ENCODE results near the gene APOC4. TPM values are rescaled to one million over a fixed set of nuclear protein-coding genes. Genes with fewer than 3 reads are reported as not detected.
"Not testable (repeated sequence)": the region's sequence is repeated elsewhere in the genome, so short reads cannot be mapped to it uniquely, and the experiment has no call there.

APOC4 gene
- total RNA-seq, 1 donor from 2014 or later: not detected

GRCh38 chr19:44960906-44961728 lies 19.1 kb downstream of the APOC4 start:
- ATAC-seq: no peak

GRCh38 chr19:44961821-44962220 lies 19.8 kb downstream of the APOC4 start:
- ATAC-seq: no peak

DNA sequence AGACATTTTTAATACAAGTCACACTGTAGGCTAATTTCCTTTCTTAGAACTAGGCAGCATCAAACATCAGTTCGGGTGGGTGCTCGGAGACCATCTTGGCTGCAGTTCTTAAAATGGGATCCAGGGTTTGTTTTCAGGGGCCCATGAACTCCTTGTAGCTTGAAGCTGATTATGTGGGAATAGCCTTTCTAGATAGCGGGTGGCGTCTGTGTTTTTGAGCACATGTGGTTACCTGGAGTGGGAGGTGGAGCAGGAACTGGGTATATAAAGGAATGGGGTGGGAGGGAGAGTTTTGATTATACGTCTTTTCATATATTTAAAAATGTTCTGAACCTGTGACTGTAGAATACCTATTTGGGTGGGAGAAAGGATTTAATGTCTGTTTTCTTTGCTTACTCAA lies 26.1 kb downstream of the APOC4 start:
- ATAC-seq: no peak

DNA sequence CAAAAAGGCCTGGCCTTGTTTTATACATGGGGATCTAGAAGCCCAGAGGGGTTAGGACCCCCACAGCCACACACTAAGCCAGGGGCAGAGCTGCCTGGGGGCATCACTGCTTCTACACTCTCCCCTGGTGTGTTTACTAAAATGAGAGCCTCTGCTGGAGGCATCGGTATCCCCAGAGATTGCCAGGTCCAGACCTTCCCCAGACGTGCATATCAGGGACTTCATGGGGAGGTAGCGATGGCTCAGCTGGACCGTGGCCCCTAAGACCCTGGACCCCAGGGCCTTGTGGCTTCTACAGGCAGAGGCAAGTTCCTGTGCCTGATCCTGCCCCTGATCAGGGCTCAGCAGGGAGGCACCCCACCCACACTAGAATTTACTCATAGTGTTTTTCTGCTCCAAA lies 26.6 kb downstream of the APOC4 start:
- ATAC-seq: no peak

- ATAC-seq: no peak
These were observed 27.4 kb downstream of the APOC4 start for GRCh38 chr19:44969437-44969836.

GRCh38 chr19:44971451-44971850 lies 29.4 kb downstream of the APOC4 start:
- not testable (repeated sequence) for ATAC-seq

- ATAC-seq: no peak
These were observed 30.8 kb downstream of the APOC4 start for GRCh38 chr19:44972802-44973201.

GRCh38 chr19:44973982-44974735 lies 32.1 kb downstream of the APOC4 start:
- no peak for ATAC-seq

GRCh38 chr19:44974857-44975256 lies 32.8 kb downstream of the APOC4 start:
- ATAC-seq: no peak

DNA sequence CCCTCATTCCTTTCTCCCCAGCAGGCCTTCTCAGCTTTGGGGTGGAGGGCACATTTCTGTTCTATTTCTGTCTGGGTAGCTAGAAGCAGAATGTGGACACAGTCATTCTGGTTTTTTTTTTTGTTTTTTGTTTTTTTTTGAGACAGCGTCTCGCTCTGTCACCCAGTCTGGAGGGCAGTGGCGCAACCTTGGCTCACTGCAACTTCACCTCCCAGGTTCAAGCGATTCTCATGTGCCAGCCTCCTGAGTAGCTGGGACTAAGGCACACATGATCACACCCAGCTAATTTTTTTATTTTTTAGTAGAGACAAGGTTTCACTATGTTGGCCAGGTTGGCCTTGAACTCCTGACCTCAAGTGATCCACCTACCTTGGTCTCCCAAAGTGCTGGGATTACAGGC lies 33.4 kb downstream of the APOC4 start:
- ATAC-seq: no peak

DNA sequence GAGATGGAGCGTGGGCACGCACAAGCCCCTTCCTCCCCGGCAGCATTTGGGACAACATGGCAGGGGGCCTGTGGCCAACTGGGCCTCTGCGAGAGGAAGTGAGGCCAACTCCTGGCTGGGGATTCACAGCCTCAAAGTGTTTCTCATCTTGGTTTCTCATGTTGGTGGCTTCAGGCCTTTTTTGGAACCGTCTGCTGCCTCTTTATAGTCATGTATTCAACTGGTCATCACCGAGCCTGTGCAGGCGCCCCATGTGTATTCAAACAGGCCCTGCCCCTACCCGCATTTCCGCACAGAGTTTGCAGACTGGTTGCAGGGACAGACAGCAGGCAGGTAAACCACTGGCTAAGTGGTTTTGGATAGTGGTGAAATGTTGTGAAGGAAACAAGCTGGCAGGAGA lies 42.0 kb downstream of the APOC4 start:
- ATAC-seq: no peak

- ATAC-seq: no peak
These were observed 43.4 kb downstream of the APOC4 start for GRCh38 chr19:44985445-44985844.

DNA sequence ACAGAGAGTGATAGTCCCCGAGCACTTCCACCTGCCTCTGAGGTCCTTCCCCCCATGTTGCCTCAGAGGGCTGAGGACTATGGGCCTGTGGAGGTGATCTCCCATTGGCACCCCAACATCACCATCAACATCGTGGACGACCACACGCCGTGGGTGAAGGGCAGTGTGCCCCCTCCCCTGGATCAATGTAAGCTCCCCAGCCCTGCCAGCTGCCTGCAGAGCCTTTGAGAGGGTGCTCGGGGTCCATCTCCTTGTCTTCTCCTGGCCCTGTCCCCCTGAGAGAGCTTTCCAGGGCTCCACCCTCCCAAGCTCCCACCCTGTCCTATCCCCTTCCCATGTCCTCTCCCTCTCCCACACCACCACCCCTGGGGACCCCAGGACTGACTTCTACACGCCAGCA lies 44.4 kb downstream of the APOC4 start:
- no peak for ATAC-seq

- ATAC-seq: no peak
These were observed 45.2 kb downstream of the APOC4 start for GRCh38 chr19:44987148-44987675.

DNA sequence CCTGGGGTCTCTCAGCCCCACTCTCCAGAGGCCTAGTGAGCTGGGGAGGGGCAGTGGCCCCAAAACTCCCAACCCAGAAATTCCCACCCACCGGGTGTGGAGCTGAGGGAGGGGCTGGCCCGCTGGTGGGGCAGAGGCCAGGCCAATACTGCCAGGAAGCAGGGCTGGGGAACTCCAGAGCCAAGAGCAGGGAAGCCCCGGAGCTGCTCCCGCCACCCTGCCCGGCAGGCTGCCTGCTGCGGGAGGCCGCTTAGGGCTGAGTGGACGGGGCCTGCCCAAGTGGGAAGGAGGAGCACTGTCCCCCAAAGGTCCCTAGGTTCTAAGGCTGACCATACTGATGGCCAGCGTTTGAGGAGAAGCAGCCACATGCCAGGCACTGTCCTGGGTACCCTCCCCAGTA lies 46.2 kb downstream of the APOC4 start:
- ATAC-seq: no peak

GRCh38 chr19:44988896-44989556 lies 47.0 kb downstream of the APOC4 start:
- ATAC-seq: peak; percentile 53

GRCh38 chr19:44990459-44990858 lies 48.4 kb downstream of the APOC4 start:
- no peak for ATAC-seq

- ATAC-seq: no peak
These were observed 48.9 kb downstream of the APOC4 start for GRCh38 chr19:44990966-44991365.

DNA sequence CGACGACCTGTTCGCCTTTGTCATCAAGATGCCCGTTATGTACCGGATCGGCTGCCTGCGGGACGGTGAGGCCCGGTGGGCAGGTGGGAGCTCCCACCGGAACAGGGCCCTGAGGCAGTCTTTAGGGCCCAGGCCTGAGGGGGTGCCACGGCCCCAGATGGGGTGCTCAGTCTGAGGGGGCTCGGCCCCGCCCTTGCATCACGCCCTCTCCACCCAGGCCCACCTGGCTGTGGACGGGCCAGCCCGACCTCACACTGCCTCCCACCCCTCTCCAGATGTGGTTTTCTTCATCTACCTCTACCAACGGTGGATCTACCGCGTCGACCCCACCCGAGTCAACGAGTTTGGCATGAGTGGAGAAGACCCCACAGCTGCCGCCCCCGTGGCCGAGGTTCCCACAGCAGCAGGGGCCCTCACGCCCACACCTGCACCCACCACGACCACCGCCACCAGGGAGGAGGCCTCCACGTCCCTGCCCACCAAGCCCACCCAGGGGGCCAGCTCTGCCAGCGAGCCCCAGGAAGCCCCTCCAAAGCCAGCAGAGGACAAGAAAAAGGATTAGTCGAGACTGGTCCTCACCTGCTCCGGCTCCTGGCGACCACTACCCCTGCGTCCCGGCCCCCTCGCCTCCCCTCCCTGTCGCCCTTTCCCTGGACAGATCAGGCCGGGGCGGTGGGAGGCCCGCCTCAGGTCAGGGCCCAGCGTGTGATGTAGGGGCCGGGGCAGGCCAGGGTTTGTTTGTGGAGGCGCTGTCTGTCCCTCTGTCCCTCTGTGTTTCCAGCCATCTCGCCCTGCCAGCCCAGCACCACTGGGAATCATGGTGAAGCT lies 50.5 kb downstream of the APOC4 start:
- no peak for ATAC-seq

- no peak for ATAC-seq
These were observed 51.5 kb downstream of the APOC4 start for GRCh38 chr19:44993526-44993925.

DNA sequence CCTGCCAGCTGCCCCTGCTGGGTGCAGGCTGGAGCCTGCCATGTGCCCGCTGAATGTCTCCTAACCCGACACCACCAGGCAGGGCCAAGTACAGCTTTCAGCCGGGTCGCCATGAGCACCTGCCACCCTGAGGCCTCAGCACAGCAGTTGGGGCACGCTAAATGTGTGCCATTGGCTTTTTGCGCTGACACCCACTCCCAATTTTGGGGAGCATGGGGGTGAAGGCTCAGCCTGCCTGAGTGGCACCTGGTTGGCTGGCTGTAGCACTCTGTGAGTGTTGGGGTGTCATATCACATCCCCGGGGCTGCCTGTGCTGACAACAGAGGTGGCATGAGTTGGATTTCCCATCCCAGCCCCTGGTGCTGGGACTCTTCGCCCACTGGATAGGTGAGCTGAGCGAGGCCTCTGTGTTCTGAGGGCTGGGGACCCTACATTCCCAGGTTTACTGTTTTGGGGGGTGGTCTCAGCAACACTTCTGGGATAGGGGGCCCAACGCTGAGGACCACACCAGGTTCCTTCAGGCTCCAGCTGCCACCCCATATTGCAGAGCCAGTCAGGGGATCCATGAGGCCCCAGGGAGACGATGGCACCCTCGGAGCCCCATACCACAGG lies 52.0 kb downstream of the APOC4 start:
- ATAC-seq: no peak
